HG03521 (cell line): ENCODE results near the gene MARCHF10.

Experiments
- ATAC-seq: cut with Tn5 transposase; IDR thresholded peaks from one replicate; pipeline ENCODE4 v1.9.1; 2021; ENCODE audit warnings: mild to moderate bottlenecking, moderate library complexity; ENCODE audit not compliant: unreplicated experiment

The MARCHF10 gene

GRCh38 chr17:62665599-62665998 is 142.5 kb downstream of the MARCHF10 start:
- ATAC-seq: no peak

GRCh38 chr17:62664336-62665120 is 143.6 kb downstream of the MARCHF10 start:
- no peak for ATAC-seq

- ATAC-seq: no peak
These were observed 144.8 kb downstream of the MARCHF10 start for GRCh38 chr17:62663304-62663703.

- no peak for ATAC-seq
These were observed 145.3 kb downstream of the MARCHF10 start for GRCh38 chr17:62662855-62663254.

GRCh38 chr17:62661337-62661736 is 146.8 kb downstream of the MARCHF10 start:
- no peak for ATAC-seq

- no peak for ATAC-seq
These were observed 147.4 kb downstream of the MARCHF10 start for GRCh38 chr17:62660629-62661118.

GRCh38 chr17:62658136-62658920 is 149.8 kb downstream of the MARCHF10 start:
- no peak for ATAC-seq

GRCh38 chr17:62657690-62658089 is 150.4 kb downstream of the MARCHF10 start:
- ATAC-seq: no peak

- no peak for ATAC-seq
These were observed 150.9 kb downstream of the MARCHF10 start for GRCh38 chr17:62657145-62657665.

GRCh38 chr17:62656446-62656845 is 151.7 kb downstream of the MARCHF10 start:
- no peak for ATAC-seq

- ATAC-seq: no peak
These were observed 152.5 kb downstream of the MARCHF10 start for GRCh38 chr17:62655656-62656055.

GRCh38 chr17:62653826-62654761 is 154.0 kb downstream of the MARCHF10 start:
- ATAC-seq: no peak

- peak; percentile 83 for ATAC-seq
These were observed 154.9 kb downstream of the MARCHF10 start for GRCh38 chr17:62653002-62653825.

GRCh38 chr17:62652251-62653001 is 155.7 kb downstream of the MARCHF10 start:
- no peak for ATAC-seq
